Astrocyte of the cerebellum (primary cell): Measurements from ENCODE around the gene BTG2.

Source experiments
- DNase-seq: peaks from one replicate; pipeline ENCODE4 v3.0.0-alpha.2; 2011; ENCODE audit warnings: low read depth
- H3K4me3 ChIP-seq: 2 replicates; pipeline ENCODE4 v1.5.1; 2011; ENCODE audit warnings: mild to moderate bottlenecking, low read depth, low read length, moderate library complexity
- in situ Hi-C: cut with HindIII; loops from 2 replicates; pipeline ENCODE4 v1.10.0; 2017; ENCODE audit warnings: low sequenced_read_pairs
- TF ChIP-seq, protein P1 (sequence below): IDR thresholded peaks from 2 replicates; pipeline ENCODE4 v1.5.1; 2012; ENCODE audit warnings: low read length, low read depth, moderate library complexity, mild to moderate bottlenecking; ENCODE audit errors: missing control alignments

Gene BTG2

DNA sequence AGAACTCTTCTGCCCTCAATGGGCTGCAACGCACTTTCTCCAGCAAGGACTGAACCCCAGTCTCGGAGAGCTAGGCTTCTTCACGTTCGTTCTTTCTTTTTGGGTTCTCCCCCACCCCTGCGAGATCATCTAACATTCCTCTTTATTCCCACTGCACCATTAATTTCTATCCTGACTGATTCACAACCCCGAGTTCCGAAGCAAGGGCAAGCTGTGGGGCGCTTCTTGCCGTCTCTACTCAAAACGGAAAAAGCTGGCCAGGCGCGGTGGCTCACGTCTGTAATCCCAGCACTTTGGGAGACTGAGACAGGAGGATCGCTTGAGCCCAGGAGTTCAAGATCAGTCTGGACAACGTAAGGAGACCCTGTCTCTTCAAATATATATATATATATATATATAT, 37.4 kb upstream of the BTG2 start:
- in situ Hi-C loops = loop anchor here (5.0 kb wide), 1 partner anchor 59 kb away; no protein-coding TSS in a partner anchor
- TF ChIP-seq, protein P1, sequence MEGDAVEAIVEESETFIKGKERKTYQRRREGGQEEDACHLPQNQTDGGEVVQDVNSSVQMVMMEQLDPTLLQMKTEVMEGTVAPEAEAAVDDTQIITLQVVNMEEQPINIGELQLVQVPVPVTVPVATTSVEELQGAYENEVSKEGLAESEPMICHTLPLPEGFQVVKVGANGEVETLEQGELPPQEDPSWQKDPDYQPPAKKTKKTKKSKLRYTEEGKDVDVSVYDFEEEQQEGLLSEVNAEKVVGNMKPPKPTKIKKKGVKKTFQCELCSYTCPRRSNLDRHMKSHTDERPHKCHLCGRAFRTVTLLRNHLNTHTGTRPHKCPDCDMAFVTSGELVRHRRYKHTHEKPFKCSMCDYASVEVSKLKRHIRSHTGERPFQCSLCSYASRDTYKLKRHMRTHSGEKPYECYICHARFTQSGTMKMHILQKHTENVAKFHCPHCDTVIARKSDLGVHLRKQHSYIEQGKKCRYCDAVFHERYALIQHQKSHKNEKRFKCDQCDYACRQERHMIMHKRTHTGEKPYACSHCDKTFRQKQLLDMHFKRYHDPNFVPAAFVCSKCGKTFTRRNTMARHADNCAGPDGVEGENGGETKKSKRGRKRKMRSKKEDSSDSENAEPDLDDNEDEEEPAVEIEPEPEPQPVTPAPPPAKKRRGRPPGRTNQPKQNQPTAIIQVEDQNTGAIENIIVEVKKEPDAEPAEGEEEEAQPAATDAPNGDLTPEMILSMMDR = no peak
- H3K4me3 ChIP-seq = peak overlapping the region; percentile 48
- no peak for DNase-seq

DNA sequence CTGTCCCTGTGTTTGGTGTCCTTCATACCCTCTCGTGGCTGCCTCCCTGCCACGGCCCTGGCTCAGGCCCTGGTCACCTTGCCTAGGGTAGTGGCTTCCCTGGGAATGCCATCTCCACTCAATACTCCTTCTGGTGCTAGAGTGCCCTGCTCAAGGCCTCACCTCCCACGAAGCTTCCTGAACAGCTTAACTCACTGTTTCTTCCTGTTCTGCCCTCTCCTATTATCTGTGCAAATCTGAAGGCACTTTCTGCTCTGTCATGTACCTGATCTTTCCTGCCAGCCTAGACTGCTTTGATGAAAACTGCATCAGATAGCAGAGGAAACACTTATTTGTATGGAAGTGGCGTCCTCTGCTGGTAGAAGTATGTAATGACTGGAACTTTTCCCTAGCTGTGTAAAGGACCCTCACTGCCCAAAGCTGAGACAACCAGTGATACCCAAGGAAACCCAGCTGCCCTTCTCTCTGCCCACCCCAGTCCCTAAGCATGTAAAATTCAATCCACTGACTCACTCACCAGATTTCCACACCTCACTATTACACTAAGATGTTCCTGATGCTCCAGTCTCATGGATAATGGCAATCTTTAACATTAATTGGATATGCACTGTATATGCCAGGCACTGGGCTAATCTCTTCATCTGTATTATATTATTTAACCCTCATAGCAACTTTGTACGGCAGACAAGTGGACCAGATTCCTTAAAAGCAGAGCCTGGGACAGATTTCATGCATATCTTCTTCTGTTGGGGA, 36.2 kb upstream of the BTG2 start:
- in situ Hi-C loops = loop anchor here (5.0 kb wide), 1 partner anchor 58 kb away; no protein-coding TSS in a partner anchor
- TF ChIP-seq, protein P1 = peak; percentile 86
- H3K4me3 ChIP-seq = no peak overlapping the region
- DNase-seq = peak; percentile 55

DNA sequence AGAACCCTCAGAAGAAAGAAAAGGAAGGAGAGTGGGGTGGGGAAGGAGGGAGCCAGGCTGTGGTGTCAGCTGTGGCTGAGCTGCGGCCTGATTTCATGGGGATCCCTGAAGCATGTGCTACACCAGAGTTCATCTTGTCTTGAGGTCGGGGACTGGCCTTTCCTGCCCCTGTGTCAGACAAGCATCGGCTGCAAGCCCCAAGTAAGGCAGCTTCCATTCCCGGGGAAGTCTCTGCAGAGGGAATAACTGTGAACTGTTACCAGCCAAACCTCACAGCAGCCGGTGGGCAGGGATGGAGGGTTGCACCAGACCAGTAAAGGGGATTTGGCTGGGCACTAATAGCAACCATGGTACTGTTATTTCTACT, 35.7 kb upstream of the BTG2 start:
- in situ Hi-C loops = loop anchor here (5.0 kb wide), 1 partner anchor 58 kb away; no protein-coding TSS in a partner anchor
- H3K4me3 ChIP-seq = no peak overlapping the region
- no peak for DNase-seq
- TF ChIP-seq, protein P1 = no peak

DNA sequence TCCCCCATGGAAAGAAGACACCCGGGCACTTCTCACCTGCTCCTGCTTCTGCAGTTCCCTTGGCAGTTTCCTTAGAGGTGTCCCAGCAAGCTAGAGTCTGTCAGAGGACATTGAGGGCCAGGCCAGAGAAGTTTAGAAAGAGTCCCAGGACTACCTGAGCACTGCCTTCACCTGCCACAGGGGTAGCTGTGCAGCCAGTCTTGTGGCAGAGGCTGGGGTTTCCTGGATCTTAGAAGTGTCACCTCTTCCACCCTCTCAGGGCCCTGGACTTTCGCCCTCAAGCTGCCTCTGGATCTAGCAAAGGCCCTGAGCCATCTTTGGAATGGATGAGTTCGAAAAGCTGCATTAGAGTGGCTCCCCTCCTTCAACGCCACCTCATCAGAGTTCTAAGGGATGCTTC, 34.9 kb upstream of the BTG2 start:
- in situ Hi-C loops = no loop called here
- no peak for DNase-seq
- TF ChIP-seq, protein P1 = no peak
- no peak overlapping the region for H3K4me3 ChIP-seq

DNA sequence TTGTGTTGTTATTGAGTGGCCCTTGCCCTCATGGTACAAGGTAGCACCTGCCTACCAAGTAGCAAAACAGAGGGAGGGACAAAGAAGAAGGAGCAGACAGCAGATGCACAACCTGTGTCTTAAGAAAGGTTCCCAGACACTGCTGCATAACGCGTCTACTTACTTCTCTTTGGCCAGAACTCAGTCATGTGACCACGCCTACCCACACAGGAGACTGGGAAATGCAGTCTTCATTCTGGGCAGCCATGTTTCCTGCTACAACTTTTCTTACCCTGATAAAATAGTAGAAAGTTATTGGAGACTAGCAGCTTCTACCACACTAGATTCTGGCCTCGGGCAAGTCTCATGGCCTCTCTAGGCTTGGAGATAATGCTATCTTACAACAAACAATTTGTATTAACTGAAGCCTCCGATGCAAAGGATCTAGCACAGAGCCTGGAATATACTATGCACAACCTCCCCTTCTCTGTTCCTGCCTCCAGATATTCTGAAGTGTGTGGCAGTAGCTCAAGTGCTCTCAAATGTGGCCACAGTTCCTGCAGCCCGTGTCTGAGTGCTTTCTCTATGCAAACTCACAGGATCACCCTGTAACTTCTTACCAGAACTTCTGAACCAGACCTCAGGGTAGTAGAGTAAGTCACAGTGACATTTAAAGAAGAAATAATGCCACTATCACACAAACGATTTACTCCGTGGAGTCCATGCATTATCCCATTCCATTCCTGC, 34.1 kb upstream of the BTG2 start:
- in situ Hi-C loops = no loop called here
- TF ChIP-seq, protein P1 = no peak
- DNase-seq = no peak
- H3K4me3 ChIP-seq = no peak overlapping the region

DNA sequence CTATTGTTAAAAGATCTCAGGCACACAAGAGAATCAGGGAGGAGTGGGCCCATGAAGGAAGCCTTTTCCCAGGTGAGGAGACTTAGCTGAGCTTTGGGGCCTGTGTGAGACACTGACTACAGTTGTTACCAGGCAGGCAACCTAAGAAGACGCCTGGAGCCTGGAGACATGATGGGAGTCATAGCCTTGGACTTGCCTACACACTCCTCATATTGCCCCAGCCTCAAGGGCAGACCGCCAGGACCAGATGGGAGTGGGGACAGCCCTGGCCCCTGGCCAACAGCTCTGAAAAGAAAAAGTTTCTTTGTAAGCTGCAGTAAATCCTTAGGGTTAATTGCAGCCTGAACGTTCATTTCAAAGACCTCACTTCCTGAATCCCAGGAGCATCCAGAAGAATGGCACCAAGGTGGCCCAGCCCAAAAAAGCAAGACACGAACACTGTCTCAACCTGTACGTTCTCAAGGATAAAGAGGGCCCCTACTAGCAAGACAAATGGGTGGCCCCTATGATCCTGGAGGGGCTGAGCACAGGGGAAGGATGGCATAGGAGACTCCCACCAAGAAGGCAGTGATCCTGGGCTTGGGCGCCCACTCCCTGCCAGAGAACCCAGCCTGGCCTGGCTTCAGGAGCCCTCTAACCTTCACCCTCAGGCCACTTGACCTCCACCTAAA, 33.2 kb upstream of the BTG2 start:
- DNase-seq = no peak
- TF ChIP-seq, protein P1 = no peak
- in situ Hi-C loops = no loop called here
- no peak overlapping the region for H3K4me3 ChIP-seq
